Aorta (tissue), 5 donors: Measurements from ENCODE around the gene CDK6. TPM values are rescaled to one million over a fixed set of nuclear protein-coding genes. Genes with fewer than 3 reads are reported as not detected.

ENCODE experiments used
- ATAC-seq: fragments of 200-7000 bp; cut with Tn5 transposase; one replicate; pipeline ENCODE4 v1.9.1; 2022; ENCODE audit warnings: moderate library complexity; ENCODE audit not compliant: low FRiP score
- DNase-seq, 2 donors: peaks; one replicate each; pipeline ENCODE4 v3.0.0-alpha.2; 2020
- H3K27ac ChIP-seq, 2 donors: one replicate each; pipeline ENCODE4 v1.5.1; 2013; ENCODE audit warnings: low read length in 2 of 2, mild to moderate bottlenecking in 2 of 2, moderate library complexity in 2 of 2, control low read depth in 1 of 2, inconsistent platforms in 1 of 2, low read depth in 1 of 2
- H3K27me3 ChIP-seq, 2 donors: one replicate each; pipeline ENCODE4 v1.6.1; 2013; ENCODE audit warnings: control low read depth in 1 of 2, low read length in 1 of 2, mild to moderate bottlenecking in 1 of 2, moderate library complexity in 1 of 2; ENCODE audit not compliant: insufficient read depth in 2 of 2, control insufficient read depth in 1 of 2
- H3K36me3 ChIP-seq, 2 donors: one replicate each; pipeline ENCODE4 v1.6.1; 2013; ENCODE audit warnings: control low read depth in 1 of 2, low read length in 1 of 2, mild to moderate bottlenecking in 1 of 2; ENCODE audit not compliant: insufficient read depth in 2 of 2, control insufficient read depth in 1 of 2
- H3K4me1 ChIP-seq, 2 donors: one replicate each; pipeline ENCODE4 v1.6.1; 2013; ENCODE audit warnings: low read length in 2 of 2, control low read depth in 1 of 2, mild to moderate bottlenecking in 1 of 2, moderate library complexity in 1 of 2; ENCODE audit not compliant: insufficient read depth in 2 of 2, control insufficient read depth in 1 of 2
- H3K4me3 ChIP-seq, 2 donors: one replicate each; pipeline ENCODE4 v1.5.1; 2013; ENCODE audit warnings: low read length in 2 of 2, control low read depth in 1 of 2, mild to moderate bottlenecking in 1 of 2
- H3K9me3 ChIP-seq: one replicate; pipeline ENCODE4 v1.6.1; 2013; ENCODE audit warnings: mild to moderate bottlenecking, low read length; ENCODE audit not compliant: control insufficient read depth
- WGBS, 2 donors: extraction: QIAGEN DNeasy Blood & Tissue Kit; methylation state at CpG; one replicate each; pipeline ENCODE4 v1.1.7; 2013; 5-methylcytosine and 5-hydroxymethylcytosine counted together
- intact Hi-C, 2 donors: fragments of 100-400 bp; cut with DNase I; formaldehyde crosslinking; loops; one replicate each; pipeline versions ENCODE4 v1.14.2 to v1.15.0; 2022
- polyA plus RNA-seq, 2 donors: library from polyadenylated mRNA; stranded (reverse); fragments of 200-250 nt; gene quantifications; one replicate each; pipeline ENCODE4 v1.2.3, GENCODE V29; 2013
- total RNA-seq, 2 donors: library from RNA; stranded (reverse); fragmentation: NEBNext Ultra II Directional; extraction: Animal tissue kit (Norgen Biotek cat#: 25700); gene quantifications; one replicate each; pipeline ENCODE4 v1.2.1, GENCODE V29; 2021
- donor health status: healthy with polysubstance abuse.
- donor health status: Bipolar disorder and iron deficiency.
- donor health status: DM: no; HTN: no; CAD: no.
- donor health status: DM: no; HTN: no; CAD: no.
- donor health status: DM: yes; HTN: yes; CAD: no.

Gene CDK6
- total and polyA plus RNA-seq, 4 donors: 2.8 to 26.0 (median 11.4) TPM

DNA sequence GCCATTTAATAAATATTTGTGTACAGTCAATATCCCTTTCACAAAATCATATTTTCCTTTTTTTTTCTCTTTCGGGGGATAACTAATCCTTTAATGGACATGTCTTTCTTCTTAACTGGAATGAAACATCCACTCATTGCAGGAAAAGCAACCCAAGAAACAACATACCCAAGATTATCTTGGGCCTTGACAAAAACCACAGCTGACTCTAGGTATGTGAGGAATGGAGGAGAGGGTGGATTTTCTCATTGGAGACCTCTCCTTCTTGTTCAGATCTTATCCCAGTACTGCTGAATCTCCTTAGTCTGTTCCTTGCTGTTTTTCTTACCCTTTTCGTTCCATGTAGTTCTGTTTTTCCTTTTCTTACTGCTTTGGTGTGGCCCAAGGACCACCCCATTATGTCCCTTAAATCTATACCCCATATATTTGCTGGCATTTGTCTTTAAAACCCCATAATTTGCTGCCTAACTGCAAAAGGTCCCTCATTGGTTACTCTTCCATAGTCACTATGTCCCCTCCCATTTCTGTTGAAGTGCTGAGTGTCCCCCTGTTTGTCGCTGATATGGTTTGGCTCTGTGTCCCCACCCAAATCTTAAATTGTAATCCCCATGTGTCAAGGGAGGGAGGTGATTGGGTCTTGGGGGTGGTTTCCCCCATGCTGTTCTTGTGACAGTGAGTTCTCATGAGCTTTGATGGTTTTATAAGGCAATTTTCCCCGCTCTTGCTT, 6.8 kb upstream of the CDK6 start:
- WGBS, 2 donors: 86 to 91% methylated on average over 4 of the region's 4 CpGs
- intact Hi-C loops: loop anchor here in 1 of 2 donors (10.0 kb wide), 1 partner anchor 202 kb away; no protein-coding TSS in a partner anchor

GRCh38 chr7:92841192-92841591, 4.8 kb upstream of the CDK6 start:
- peaks cover 0 to 2% of the 10 kb centered on the region in 2 donors for H3K27me3 ChIP-seq
- DNase-seq: no peak
- ATAC-seq: no peak
- H3K27ac ChIP-seq: no peak overlapping the region
- no peaks in the 10 kb centered on the region for H3K9me3 ChIP-seq
- no peaks in the 10 kb centered on the region for H3K36me3 ChIP-seq
- no peaks in the 10 kb centered on the region for H3K4me1 ChIP-seq
- 44 to 59% methylated on average over 3 of the region's 3 CpGs for whole genome bisulfite sequencing, 2 donors
- intact Hi-C loops: loop anchor here in 1 of 2 donors (10.0 kb wide), 1 partner anchor 204 kb away; no protein-coding TSS in a partner anchor
- H3K4me3 ChIP-seq: no peak overlapping the region

More for the DNA sequence above, 6.8 kb upstream of the CDK6 start:
- DNase-seq (no peak), ATAC-seq (no peak)
- Histone ChIP-seq H3K9me3 (no peaks in the 10 kb centered on the region), H3K4me1 (no peaks in the 10 kb centered on the region), H3K27me3 (peaks cover 0 to 2% of the 10 kb centered on the region in 2 donors), H3K27ac (no peak overlapping the region), H3K4me3 (no peak overlapping the region), H3K36me3 (no peaks in the 10 kb centered on the region)

DNA sequence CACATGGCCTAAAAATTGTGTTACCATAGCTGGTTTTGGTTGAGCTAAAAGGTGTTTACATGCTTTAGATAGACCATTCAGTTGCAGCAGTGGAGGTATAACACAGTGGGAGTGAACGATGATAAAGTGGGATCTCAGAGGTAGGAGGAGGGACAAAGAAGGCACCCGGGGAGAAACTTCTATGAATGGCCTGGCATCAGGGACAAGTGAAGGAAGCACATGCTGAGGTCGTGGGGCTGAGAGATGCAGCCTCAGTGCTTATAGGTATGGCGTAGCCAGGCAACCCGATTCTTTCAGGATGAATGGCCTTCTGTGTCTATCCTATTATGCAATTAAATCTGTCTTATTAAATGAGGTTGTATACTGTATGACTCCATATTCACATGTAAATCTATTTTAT, 3.9 kb upstream of the CDK6 start:
- H3K4me1 ChIP-seq: no peaks in the 10 kb centered on the region
- no peak overlapping the region for H3K27ac ChIP-seq
- WGBS, 2 donors: 84% methylated on average over 5 of the region's 5 CpGs
- no peak overlapping the region for H3K4me3 ChIP-seq
- no peaks in the 10 kb centered on the region for H3K9me3 ChIP-seq
- H3K27me3 ChIP-seq: no peaks in the 10 kb centered on the region
- no peaks in the 10 kb centered on the region for H3K36me3 ChIP-seq
- DNase-seq (no peak), ATAC-seq (no peak)
- intact Hi-C loops: loop anchor here in 1 of 2 donors (10.0 kb wide), 1 partner anchor 204 kb away; no protein-coding TSS in a partner anchor

GRCh38 chr7:92839901-92840300, 3.5 kb upstream of the CDK6 start:
- Histone ChIP-seq H3K9me3 (no peaks in the 10 kb centered on the region), H3K4me3 (no peak overlapping the region), H3K27ac (no peak overlapping the region), H3K27me3 (no peaks in the 10 kb centered on the region), H3K4me1 (no peaks in the 10 kb centered on the region), H3K36me3 (no peaks in the 10 kb centered on the region)
- ATAC-seq (no peak), DNase-seq (no peak)
- intact Hi-C loops: loop anchor here (5.0 to 10.0 kb wide), 4 partner anchors 75 to 217 kb away; no protein-coding TSS in a partner anchor
- 89 to 94% methylated on average over 1 of the region's 1 CpG for WGBS, 2 donors

DNA sequence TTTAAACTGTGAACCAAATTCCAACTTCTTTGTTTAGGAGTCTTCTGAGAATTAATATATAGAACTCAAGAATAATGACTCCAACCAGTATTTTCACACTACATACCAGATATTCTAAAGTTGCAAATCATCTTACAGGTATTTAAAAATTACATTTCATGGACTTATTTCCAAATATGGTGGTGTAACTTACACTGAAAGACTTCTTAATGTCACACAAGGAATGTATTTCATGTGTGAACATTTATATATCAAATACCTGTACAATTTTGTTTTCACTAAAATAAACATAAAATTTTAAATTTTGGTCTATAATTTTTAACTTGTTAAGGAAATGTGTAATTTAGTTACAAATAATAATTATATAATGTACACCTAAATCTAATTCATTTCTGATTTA, 2.6 kb upstream of the CDK6 start:
- DNase-seq (no peak), ATAC-seq (no peak)
- intact Hi-C loops: loop anchor here (5.0 to 10.0 kb wide), 3 partner anchors 74 to 218 kb away; no protein-coding TSS in a partner anchor
- Histone ChIP-seq H3K36me3 (no peaks in the 10 kb centered on the region), H3K27ac (no peak overlapping the region), H3K4me1 (no peaks in the 10 kb centered on the region), H3K27me3 (no peaks in the 10 kb centered on the region), H3K4me3 (no peak overlapping the region), H3K9me3 (no peaks in the 10 kb centered on the region)

- ATAC-seq: no peak
- Histone ChIP-seq H3K9me3 (no peaks in the 10 kb centered on the region), H3K36me3 (no peaks in the 10 kb centered on the region), H3K4me1 (no peaks in the 10 kb centered on the region), H3K27ac (no peak overlapping the region), H3K27me3 (no peaks in the 10 kb centered on the region), H3K4me3 (peak overlapping the region; percentile 97 to 98)
- WGBS, 2 donors: 0 to 1% methylated on average over 16 of the region's 16 CpGs
- DNase-seq: peak in 1 of 2 donors; percentile 65
- intact Hi-C loops: loop anchor here (5.0 to 10.0 kb wide), 3 partner anchors 72 to 220 kb away; no protein-coding TSS in a partner anchor
These were observed 802 bp upstream of the CDK6 start for GRCh38 chr7:92837000-92837749.

- peak overlapping the region in 1 of 2 donors; percentile 18 for H3K27ac ChIP-seq
- DNase-seq (peak; percentile 43 to 63), ATAC-seq (no peak)
- no peaks in the 10 kb centered on the region for H3K27me3 ChIP-seq
- WGBS, 2 donors: 0% methylated on average over 29 to 32 of the region's 32 CpGs
- no peaks in the 10 kb centered on the region for H3K9me3 ChIP-seq
- no peaks in the 10 kb centered on the region for H3K36me3 ChIP-seq
- peak overlapping the region; percentile 97 to 98 for H3K4me3 ChIP-seq
- no peaks in the 10 kb centered on the region for H3K4me1 ChIP-seq
- intact Hi-C loops: loop anchor here (5.0 to 10.0 kb wide), 3 partner anchors 71 to 221 kb away; no protein-coding TSS in a partner anchor
These were observed 403 bp downstream of the CDK6 start for GRCh38 chr7:92835851-92836488.

GRCh38 chr7:92835261-92835850, 1.0 kb downstream of the CDK6 start:
- 0 to 1% methylated on average over 29 to 43 of the region's 43 CpGs for whole genome bisulfite sequencing, 2 donors
- ATAC-seq: peak; percentile 35

More at GRCh38 chr7:92835261-92835850, 1.0 kb downstream of the CDK6 start:
- H3K27ac ChIP-seq: peak overlapping the region in 1 of 2 donors; percentile 18
- intact Hi-C loops: loop anchor here (5.0 to 10.0 kb wide), 3 partner anchors 71 to 222 kb away; no protein-coding TSS in a partner anchor
- H3K9me3 ChIP-seq: no peaks in the 10 kb centered on the region
- H3K4me1 ChIP-seq: no peaks in the 10 kb centered on the region
- H3K4me3 ChIP-seq: peak overlapping the region; percentile 97 to 98
- H3K27me3 ChIP-seq: no peaks in the 10 kb centered on the region
- H3K36me3 ChIP-seq: no peaks in the 10 kb centered on the region
- peak; percentile 74 to 82 for DNase-seq
